ENCODE measurements around the gene KIF26A.

KIF26A gene

GRCh38 chr14:104162495-104162894 lies 24.1 kb downstream of the KIF26A start:
- no peak for TF ChIP-seq CTCF (IDR thresholded peaks at IDR 0.05; ENCODE audit: extremely low read depth, missing control alignments)
- no peak for DNase-seq (ENCODE audit: low spot score)

- no peak for DNase-seq (ENCODE audit: low spot score)
- no peak for TF ChIP-seq CTCF (IDR thresholded peaks at IDR 0.05; ENCODE audit: extremely low read depth, missing control alignments)
These were observed 25.2 kb downstream of the KIF26A start for GRCh38 chr14:104163541-104163940.

GRCh38 chr14:104164041-104164440 lies 25.7 kb downstream of the KIF26A start:
- TF ChIP-seq CTCF (IDR thresholded peaks at IDR 0.05; ENCODE audit: extremely low read depth, missing control alignments): no peak
- no peak for DNase-seq (ENCODE audit: low spot score)

GRCh38 chr14:104164512-104164911 lies 26.1 kb downstream of the KIF26A start:
- no peak for TF ChIP-seq CTCF (IDR thresholded peaks at IDR 0.05; ENCODE audit: extremely low read depth, missing control alignments)
- DNase-seq (ENCODE audit: low spot score): no peak

GRCh38 chr14:104166698-104167097 lies 28.3 kb downstream of the KIF26A start:
- DNase-seq (ENCODE audit: low spot score): no peak
- no peak for TF ChIP-seq CTCF (IDR thresholded peaks at IDR 0.05; ENCODE audit: extremely low read depth, missing control alignments)

GRCh38 chr14:104168603-104169002 lies 30.2 kb downstream of the KIF26A start:
- no peak for DNase-seq (ENCODE audit: low spot score)
- no peak for TF ChIP-seq CTCF (IDR thresholded peaks at IDR 0.05; ENCODE audit: extremely low read depth, missing control alignments)

GRCh38 chr14:104169005-104169698 lies 30.8 kb downstream of the KIF26A start:
- TF ChIP-seq CTCF (IDR thresholded peaks at IDR 0.05; ENCODE audit: extremely low read depth, missing control alignments): no peak
- DNase-seq (ENCODE audit: low spot score): no peak
